GM21529 (cell line): ENCODE results near the gene DLGAP1.

Experiments used
- ATAC-seq: cut with Tn5 transposase; IDR thresholded peaks from one replicate; pipeline ENCODE4 v1.9.1; 2021; ENCODE audit not compliant: unreplicated experiment

Gene DLGAP1

DNA sequence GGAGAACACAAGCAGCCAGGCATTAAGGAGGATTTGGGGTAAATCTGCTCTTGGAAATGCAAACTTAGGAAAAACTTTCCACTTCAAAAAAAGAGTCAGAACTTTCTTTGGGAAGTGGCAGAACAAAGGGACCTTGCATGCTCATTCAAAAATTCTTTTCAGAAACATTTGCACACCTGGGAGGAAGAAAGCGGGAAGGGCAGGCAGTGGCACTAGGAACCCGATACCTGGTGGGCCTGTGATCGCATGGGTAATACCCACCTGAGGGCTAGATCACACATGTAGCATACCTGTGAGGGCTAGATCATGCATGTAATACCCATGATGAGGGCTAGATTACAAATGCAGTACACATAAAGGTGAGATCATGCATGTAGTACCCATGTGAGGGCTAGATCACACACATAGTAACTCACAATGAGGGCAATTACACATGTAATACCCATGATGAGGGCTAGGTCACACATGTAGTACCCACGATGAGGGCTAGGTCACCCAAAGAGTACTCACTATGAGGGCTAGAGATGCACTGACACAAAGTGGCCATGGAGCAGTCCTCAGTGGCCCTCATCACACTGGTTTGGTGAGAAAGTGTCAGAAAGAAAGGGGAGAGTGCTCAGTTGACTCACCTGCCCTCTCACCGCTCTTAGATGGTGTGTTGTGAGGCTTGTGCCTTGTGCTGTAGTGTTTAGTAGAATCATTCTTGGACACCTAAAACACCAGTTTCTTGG is 212.5 kb downstream of the DLGAP1 start:
- no peak for ATAC-seq

DNA sequence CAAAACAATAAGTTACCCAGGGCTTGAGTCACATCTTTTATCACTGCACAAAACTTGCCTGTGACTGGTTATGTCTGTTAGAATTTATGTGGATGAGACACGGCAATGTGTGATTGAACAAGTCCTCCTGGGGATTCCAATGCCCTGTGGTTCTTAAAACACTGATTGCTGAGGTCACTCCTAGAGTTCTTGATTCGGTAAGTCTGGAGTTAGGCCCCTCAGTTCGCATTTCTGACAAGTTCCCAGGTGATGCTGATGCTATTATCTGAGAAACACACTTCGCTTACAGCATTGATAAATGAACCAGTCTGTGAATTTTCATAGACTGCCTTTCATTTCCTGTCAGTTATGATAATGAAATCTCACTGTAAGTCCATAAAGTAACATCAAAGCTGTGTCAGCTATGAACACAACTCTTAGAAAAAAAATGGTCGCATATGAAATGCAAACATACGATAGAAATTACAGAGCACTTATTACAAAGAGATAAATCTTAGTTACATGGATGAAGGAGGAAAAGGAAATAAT is 214.0 kb downstream of the DLGAP1 start:
- no peak for ATAC-seq

DNA sequence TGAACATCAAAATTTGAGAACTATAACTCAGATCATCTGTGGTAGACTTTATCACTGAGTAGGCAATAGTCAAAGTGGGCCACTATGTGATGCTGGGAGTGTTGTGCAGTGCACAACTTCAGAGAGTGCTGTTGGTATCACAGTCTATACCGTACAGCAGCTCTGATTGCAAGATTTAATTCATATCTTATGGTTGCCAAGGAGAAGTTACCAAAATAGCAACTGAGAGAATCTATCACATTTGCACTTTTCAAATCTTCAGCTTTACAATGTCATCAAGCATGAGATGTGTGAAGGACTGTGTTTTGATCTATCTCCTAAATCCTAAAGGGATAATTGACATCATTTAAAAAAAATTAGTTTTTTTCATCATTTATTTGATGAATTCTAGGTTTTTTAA is 216.1 kb downstream of the DLGAP1 start:
- no peak for ATAC-seq

DNA sequence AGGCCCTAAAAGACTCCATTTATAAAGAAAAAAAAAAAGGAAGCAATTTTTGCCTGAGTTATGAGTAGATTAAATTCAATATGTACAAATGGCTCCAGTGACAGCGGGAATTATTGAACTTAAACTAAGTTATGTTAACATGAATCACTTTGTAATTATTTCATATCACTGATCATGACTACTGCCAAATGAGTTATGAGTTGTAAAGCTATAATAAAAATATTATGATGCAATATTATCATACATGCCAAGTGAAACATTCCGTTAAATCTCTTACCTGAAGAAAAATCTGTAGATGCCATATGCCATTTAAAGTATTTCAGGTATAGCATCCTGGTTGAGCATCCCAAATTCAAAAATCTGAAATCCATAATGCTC is 217.5 kb downstream of the DLGAP1 start:
- ATAC-seq = no peak

DNA sequence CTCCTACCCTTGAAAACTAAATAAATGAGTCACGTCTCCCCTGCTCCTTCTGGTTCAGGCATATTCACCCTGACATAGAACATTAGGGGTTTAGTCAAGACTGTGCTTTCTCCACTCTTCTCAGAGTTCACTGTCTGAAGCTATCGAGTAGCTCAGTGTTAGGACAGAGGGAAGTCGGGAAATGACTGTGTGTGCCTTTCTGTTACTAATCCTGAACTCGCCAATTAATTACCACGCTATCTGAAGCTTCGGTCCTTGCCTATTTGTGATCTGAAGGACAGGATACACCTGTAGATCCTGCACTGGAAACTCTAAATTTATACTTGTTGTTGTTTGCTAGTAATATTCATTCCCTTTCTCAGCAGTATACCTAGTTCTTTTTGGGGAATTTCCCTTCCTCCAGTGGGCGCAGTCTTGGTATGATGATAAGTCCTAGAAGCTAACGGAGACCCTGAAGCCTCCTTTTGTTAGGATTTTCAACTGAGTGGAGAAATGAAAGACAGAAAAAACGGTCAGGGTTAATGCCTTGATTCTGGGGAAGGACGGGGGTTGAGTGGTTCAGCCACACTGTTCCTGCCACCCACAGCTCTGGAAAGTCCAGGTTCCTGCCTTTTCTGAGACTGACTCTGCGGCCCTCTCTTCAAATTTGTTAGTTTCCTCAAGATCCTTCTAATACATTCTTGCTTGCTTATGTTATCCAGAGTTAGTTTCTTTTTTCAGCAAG is 218.0 kb downstream of the DLGAP1 start:
- ATAC-seq = no peak

DNA sequence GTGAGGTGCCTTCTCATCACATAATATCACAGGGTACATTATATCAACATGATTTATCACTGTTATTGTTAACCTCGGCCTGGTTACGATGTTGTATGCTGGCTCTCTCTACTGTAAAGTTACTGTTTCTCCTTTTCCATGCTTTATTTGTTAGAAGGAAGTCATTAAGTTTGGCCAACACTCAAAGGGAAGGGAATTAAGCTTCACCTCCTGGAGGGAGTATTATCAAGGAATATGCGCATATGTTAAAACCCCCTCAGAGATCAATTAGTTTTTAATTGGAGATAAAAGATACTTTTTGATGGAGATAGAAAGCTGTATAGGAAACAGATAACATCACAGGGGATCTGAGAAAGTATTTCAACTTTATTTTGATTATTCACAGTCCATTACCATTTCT is 221.6 kb downstream of the DLGAP1 start:
- no peak for ATAC-seq

DNA sequence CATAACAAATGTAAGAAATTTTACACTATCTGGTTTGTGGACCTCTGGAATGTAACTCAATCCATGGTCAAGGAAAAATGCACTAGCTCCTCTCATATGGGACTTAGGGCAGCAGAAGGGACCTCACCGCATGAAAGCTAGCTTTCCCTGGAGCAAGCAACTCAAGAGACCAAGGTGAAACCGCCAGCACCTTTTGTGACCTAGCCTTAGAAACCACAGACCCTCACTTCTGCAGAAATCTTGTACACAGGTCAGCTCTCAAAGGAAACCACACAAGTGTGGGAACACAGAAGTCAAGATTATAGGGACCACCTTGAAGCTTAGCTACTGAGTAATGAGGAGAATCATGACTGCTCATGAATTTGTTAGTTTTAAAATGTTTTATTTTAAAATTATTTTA is 222.5 kb downstream of the DLGAP1 start:
- ATAC-seq = no peak

DNA sequence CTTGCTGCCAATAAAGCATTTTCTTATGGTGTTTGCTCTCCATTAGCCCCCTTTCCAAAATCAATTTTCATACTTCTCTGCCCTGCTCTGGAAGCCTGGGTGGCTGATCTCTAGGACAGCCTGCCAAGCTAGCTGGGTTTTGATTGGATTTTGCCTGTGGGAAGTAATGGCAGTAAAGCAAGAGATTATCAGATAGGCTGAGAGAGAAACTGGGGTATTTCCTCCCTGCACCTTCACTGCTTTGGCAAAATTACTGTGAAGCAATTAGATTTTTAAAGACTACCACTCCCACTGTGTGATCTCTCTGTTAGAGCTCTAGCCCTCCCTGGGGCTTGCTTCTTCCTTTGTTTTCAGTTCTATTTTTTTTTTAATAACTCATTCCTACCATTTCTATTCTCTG is 223.8 kb downstream of the DLGAP1 start:
- no peak for ATAC-seq

DNA sequence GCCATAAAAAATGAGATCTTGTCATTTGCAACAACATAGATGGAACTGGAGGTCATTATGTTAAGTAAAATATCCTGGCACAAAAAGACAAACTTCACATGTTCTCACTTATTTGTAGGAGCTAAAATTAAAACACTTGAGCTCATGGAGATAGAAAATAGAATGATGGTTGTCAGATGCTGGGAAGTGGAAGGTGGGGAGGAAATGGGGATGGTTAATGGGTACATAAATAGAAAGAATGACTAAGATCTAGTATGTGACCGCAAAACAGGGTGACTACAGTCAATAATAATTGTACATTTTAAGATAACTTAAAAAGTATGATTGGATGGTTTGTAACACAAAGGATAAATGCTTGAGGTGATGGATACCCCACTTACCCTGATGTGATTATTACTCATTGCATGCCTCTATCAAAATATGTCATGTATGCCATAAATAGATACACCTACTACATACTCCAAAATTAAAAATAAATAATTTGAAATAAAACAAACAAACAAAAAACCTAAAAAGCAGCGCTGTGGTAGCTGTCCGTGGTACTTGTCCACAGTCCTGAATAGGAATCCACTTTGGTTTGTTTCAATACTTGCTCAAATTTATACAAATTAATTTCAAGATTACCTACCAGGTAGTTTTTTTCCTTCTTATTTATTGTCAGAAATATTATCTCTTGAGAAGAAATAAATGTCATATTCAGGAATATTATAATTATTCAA is 224.5 kb downstream of the DLGAP1 start:
- no peak for ATAC-seq

DNA sequence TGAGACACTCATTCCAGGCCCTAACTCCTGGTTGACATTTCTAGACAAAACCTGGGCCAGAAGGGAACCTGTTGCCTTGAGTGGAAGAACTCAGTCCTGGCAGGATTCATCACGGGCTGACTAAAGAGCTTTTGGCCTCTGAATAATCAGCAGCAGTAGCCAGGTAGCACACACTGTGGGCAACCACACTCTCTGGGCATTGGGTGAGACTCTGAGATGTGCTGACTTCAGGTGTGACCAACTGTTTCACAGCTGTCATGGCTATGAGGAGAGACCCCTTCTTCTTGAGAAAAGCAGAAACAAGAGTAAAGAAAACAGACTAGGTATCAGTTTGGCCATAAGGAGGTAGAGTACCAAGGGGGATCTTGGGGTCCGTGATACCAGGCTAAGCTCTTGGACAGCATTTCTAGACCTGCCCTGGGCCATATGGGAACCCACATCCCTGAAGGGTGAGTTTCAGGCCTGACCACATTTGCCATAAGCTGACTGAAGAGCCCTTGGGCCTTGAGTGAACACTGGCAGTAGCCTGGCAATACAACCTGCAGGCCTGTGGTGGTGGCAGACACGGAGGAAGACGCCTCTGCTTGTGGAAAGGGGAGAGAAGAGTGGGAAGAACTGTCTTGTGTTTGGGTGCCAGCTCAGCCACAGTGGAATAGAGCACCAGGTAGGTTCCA is 230.9 kb downstream of the DLGAP1 start:
- ATAC-seq = no peak

DNA sequence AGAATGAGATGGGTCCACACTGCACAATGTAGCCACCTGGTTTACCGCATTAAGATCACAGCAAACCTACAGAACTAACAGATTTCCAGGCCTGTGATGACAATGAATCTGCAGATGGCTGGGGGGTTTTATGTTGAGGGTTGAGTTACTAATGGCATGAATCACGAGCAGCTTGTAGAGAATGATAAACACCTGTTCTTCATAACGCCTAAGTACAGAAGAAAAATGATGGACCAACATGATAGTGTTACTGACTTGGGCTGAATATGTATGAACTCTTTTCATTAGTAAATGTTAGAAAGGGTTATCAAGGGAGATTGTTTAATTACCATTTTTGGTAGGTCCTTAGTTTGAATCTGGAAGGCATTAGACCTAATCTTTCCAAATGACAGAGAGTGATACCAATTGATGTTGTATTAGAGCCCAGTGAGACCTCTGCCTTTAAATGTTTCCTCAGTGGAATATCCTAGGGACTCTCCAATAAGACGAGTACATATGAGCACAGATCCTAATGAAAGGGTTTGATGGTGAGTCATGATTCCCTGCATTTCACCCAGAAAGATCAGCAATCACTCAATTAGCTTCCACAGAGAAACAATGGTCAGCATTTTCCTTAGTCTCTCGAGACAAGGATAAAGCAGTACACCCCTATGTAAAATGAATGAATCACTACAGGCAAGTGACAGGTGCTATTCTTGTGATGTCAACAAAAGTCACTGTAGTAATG is 243.8 kb downstream of the DLGAP1 start:
- ATAC-seq = no peak

DNA sequence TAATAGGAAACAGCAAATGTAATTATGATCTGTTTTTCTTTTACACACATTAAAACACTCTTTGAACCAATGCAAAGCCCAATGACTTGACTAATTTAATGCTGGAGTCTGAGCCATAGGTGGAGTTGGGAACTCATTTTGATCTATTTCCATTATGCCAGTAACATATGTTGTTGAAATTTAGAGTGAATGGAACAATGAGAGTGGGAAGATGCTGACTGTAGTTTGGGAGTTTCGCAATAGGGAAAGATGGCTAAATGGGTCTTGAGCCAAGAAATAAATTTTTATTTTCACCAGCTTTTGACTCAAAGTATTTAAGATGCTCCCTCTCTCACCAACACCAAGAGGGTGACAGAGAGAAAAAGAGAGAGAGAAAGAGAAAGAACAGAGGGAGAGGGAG is 246.7 kb downstream of the DLGAP1 start:
- no peak for ATAC-seq

DNA sequence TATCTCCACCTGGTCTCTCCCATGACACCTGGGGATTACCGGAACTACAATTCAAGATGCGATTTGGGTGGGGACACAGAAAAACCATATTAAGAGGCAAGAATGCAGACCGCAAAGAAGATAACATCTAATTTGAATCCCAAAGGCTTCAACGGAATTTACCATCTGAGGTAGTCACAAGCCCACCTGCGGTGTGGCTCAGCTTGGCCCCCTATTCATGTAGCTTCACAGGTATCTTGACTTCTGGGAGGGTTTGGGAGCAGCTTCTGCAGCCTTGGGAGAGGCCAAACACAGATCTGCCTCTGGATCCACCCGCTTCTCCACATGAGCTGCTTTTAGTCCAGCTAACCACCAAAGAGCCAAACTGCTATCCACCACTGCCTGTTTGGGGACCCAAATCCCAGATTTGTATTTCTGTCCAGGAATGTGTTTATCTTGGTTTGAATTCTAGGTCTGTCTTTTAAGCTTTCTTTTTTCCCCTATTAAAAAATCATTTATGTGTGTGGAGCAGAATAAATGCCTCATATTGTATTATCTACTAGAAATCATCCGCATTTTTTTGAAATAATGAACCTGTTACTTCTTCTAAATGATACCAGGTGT is 247.6 kb downstream of the DLGAP1 start:
- no peak for ATAC-seq

DNA sequence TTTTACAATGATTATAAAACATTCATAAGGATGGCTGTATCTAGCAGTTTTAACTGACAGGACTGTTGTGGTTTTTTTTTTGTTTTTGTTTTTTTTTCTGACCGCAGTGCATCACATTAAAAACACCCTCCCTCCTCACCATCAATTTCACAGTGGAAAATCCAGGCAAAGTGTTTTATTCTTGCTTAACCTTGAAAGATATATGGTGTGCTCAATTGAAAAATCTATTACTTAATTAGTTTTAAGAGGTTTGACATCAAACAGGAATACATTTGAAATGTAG is 250.7 kb downstream of the DLGAP1 start:
- no peak for ATAC-seq

DNA sequence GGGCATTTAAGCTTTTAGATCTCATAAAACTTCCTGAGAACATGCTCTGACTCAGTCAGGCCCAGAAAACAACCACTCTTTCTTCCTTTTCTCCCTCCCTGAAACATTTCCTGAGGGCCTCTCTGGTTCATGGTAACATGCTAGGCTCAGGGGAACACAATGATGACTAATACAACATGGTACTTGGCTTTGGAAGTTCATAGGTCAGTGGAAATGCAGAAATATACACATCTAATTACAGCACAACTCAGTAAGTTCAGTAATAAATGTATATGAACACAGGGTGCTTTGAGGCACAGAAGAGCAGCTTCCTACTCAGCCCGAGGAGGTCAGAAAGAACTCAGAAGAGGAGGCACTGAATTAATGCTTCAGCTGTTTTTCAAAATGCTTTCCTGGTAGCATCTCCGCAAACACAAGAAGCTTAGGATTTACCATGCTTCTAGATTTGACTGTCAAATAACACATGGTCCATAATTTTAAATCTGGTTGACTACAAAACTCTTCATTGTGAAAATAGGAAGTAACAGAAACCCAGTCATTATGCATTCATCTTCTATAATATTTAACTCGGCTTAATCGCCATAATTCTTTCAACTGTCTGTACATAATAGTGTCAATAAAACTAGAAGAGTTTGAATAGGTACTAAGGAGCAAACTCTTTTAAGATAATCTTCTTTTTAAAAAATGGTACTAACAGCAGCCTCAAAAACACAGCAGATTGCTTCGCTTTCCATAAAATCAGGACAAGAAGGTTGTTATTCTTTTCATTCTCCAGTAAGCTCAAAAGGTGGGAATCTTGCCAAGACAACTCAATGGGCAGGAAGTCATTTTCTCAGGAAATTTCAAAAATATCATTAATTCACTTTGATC is 251.3 kb downstream of the DLGAP1 start:
- ATAC-seq = no peak

DNA sequence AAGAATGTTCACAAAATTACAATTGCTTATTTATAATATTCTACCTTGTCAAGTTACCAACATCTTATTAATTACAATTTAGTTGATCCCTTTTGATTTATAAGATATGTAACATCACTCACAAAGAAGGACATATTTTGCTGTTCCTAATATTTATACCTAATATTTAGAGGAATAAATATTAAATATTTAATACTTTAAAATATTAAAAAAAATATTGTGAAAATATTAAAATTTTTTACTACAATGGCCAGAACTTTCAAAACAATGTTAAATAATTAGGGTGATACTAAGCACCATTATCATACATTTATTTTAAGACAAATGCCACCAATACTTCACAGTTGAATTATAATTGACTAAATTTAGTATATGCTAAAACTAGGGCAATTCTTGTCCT is 254.7 kb downstream of the DLGAP1 start:
- ATAC-seq = no peak

DNA sequence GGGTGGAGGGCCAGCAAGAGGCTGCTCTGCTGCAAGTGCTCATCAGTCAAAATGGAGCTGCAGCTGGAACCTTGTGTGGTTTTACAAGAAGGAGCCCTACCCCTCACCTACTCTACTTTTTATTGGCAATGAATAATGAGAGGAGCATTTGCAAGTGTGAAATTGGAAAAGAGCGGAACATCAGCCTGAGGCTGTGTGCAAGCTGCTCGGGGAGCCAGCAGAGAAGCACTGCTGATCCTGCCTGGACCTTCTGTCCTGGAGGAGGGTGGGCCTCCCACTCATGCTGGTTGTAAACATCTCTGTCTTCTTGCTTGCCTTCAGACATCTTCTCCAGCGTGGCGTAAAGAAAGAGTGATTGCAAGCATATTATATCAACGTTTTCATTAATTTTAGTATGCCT is 256.2 kb downstream of the DLGAP1 start:
- no peak for ATAC-seq

DNA sequence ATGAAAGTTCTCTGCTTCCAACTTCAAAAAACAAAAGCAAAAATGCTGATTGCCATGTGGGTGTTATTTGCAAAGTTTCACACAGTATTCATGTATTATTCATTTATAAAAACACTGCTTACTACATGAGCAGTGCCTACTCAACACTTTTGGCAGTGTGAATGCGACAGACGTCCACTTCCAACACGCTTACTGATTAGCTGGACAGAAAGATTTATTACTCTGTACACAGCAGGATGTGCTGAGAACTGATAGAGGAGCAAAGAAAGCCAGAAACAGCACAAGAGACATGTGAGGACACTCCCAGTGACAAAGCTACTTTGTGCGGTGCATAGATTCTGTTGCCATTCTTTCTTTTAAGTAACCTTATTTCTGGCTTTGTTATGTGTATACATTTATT is 258.8 kb downstream of the DLGAP1 start:
- ATAC-seq = no peak

DNA sequence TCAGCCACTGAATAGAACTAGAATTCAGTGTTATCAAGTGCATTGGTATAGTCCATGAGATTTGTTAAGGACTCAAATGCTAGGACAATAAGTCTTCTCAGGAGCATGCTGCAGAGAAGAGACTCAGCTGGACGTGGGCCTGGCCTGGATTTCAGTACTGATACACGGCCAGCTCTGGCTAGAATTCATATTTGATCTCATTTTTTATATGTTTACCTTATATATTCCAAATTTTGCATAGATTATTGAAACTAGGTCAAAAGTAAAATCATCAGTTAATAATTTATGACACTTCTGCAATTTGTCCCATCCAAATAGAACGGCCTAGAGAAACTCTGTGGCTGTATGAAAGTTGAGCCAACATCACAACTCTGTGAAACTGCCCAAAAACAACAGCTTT is 262.0 kb downstream of the DLGAP1 start:
- ATAC-seq = no peak
